Measurements from ENCODE around the gene ODAD3. TPM values are rescaled to one million over a fixed set of nuclear protein-coding genes. Genes with fewer than 3 reads are reported as not detected.

Gene ODAD3
- total RNA-seq, 4 donors from 2014 or later: 0.17 to 0.33 TPM; not detected in 2

DNA sequence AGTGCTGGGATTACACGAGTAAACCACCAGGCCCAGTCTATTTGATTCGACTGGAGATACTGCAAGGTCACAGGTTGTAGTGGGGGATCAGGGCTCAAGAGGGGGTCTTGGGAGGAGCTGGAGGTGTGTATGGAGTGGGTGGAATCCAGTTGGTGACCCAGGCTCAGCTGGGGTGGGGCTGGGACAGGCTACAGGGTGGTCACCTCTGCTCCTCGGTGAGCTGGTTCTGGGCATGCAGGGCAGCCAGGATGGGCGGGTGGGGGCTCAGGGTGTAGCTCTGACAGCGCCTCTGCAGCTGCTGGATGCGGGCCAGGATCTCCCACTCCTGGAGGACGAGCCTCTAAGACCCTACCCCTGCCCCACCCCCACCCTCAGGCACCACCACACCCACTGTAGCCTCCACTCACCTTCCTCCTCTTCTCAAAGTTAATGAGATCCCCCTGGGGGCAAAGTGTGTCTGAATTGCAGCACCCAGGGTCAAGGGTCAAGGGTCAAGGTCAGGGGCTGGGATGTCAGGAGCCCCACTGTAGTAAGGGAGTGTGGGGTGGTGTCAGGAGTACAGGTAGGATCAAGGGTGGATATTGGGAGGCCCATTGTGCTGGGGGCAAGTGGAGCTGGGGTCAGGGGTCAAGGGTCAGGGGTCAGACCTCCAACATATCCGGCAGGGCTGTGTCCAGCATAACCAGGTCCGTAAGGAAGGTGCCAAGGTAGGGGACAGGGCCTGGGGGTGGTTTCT is 32.9 kb downstream of the ODAD3 start:
- no peak for TF ChIP-seq CTCF (IDR thresholded peaks at IDR 0.05; ENCODE audit: low read depth)

DNA sequence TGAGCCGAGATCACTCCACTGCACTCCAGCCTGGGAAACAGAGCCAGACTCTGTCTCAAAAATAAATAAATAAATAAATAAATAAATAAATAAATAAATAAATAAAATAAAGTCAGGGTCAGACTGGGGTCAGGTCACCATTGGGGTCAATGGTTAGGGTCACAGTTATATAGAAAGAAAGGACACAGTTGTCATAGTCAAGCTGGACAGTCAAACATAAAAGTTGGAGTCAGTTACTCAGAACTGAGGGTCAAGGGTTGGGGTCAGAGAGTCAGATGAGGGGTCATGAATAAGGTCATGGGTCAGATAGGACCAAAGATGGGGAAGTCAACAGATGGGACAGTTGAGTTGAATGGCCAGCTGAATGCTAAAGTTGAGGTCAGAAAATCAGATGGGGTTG is 34.1 kb downstream of the ODAD3 start:
- TF ChIP-seq CTCF (IDR thresholded peaks at IDR 0.05; ENCODE audit: low read depth): no peak

- TF ChIP-seq CTCF (IDR thresholded peaks at IDR 0.05; ENCODE audit: low read depth): no peak
Measured at GRCh38 chr19:11399667-11400066, 35.3 kb downstream of the ODAD3 start.

DNA sequence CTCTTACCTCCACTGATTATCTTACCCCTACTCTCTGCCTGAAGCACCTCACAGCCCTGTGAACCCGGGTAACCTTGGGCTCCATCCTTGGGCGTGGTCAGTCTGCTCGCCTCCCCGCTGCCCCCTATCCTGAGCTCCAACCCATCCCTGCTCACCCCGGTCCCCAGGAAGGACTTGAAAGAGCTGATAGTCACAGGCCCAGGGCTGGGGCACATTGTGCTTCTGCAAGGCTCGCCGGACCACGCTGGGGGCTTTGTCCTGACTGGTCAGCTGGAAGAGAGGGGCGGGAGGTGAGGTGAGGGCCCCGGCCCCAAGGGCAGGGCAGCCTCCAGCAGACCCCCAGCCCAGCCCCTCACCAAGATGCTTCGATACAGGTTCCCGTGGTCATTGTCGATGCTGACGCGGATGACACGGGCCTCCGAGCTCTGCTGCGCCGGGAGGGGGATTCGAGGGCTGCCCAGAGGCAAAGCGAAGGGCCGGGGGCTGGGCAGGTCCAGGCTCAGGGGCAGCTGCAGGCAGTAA is 37.8 kb downstream of the ODAD3 start:
- TF ChIP-seq CTCF (IDR thresholded peaks at IDR 0.05; ENCODE audit: low read depth): no peak

DNA sequence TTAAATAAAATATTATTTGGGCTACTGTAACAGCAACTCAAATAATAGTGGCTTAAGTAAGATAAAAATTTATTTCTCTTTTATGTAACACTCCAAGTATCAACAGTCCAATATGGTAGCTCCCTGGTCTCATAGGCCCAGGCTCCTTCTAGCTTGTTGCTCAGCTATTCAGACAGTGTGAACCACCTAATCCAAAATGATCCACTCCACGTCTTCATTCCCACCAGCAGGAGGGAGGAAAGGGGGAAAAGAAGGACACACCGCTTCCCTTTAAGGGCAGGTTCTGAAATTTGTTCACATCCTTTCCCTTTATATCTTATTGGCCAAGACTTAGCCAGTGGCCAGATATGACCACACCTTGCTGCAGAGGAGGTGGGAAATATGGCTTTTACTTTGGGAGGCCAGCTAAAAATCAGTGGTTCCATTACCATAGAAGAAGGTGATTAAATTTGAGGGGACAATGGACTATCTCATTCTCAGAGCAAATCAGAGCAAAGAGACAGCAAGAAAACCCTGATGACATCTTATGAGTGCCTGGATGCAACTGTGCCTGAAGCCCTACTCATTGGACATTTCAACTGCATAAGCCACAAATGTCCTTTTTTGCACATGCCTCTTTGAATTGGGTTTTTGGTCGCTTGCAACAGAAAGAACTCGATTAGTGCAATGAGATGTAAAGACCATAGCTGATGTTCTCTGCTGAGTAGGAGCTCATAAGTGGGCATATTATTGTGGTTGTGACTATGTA is 43.8 kb downstream of the ODAD3 start:
- no peak for TF ChIP-seq CTCF (IDR thresholded peaks at IDR 0.05; ENCODE audit: low read depth)

DNA sequence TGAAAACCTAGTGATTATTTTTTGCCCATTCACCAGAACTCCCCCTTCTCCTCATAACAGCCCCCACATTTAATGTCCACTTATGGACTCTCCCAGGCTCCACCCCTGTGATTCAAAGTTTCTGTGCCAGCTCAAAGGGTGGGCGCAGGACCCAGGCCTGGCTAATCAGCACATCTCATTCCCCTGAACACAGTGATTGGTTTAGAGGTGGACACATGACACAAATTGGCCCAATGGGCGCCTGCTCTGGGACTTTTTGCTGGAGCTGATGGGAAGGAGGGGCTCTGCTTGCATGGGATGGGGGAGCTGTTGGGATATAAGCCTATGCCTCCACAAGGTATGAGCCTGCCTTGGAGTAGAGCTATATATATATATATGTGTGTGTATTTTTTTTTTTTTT is 44.6 kb downstream of the ODAD3 start:
- TF ChIP-seq CTCF (IDR thresholded peaks at IDR 0.05; ENCODE audit: low read depth): no peak

Measured in subcutaneous adipose tissue (tissue), 4 donors.